ENCODE results near the gene EEIG1. TPM values are rescaled to one million over a fixed set of nuclear protein-coding genes. Genes with fewer than 3 reads are reported as not detected.

The EEIG1 gene
- 52.3 and 59.5 TPM in 2 replicates for total RNA-seq (2021)
- long read RNA-seq, full-length matches to known transcripts: 19 of 78 reads
- long read RNA-seq, partial matches to known transcripts: 8 of 78 reads
- long read RNA-seq, other reads (novel, unspliced or antisense): 51 of 78 reads

- no peak within 1 kb of the TSS for H4K91ac ChIP-seq (ENCODE audit: insufficient read length, low read depth, low read length)
- no CpG with 5 or more reads among the region's 93 CpGs for WGBS (ENCODE audit: extremely low coverage, insufficient read length, low lambda C conversion rate)
- H3K4me3 Mint-ChIP-seq: peak within 1 kb of the TSS; percentile 91 to 95
- no peak for TF ChIP-seq CTCF (conservative IDR thresholded peaks at IDR 0.05)
- no peak within 1 kb of the TSS for H3K56ac ChIP-seq (ENCODE audit: insufficient read length, low read depth, low read length)
- peaks cover 38 to 54% of the 10 kb centered on the region in 2 experiments for H3K4me1 Mint-ChIP-seq
- H3K27ac ChIP-seq (ENCODE audit: insufficient read length, low read depth, low read length): peak within 1 kb of the TSS; percentile 35
- H2BK5ac ChIP-seq (ENCODE audit: insufficient read length, low read length): no peak within 1 kb of the TSS
- peak within 1 kb of the TSS; percentile 31 for H2BK12ac ChIP-seq (ENCODE audit: insufficient read length, low read depth, low read length)
- H4K5ac ChIP-seq (ENCODE audit: insufficient read length, low read depth, low read length): peak within 1 kb of the TSS; percentile 10
- H3K27me3 Mint-ChIP-seq (ENCODE audit: low read depth): no peaks in the 10 kb centered on the region
- no peaks in the 10 kb centered on the region for H3K9me3 Mint-ChIP-seq
- no peaks in the 10 kb centered on the region for H3K9me3 ChIP-seq (ENCODE audit: control insufficient read depth, low read depth, low read length)
- no peaks in the 10 kb centered on the region for H4K20me1 ChIP-seq (ENCODE audit: control insufficient read depth, insufficient read depth, insufficient read length)
- H3K9ac ChIP-seq (ENCODE audit: extremely low read depth, insufficient read length, low read length): peak within 1 kb of the TSS; percentile 61
- H3K4me2 ChIP-seq (ENCODE audit: insufficient read depth, insufficient read length, low read length): peak within 1 kb of the TSS; percentile 66
- peak; percentile 97 for DNase-seq
- H2BK15ac ChIP-seq (ENCODE audit: low read depth, low read length): no peak within 1 kb of the TSS
- H3K4ac ChIP-seq (ENCODE audit: low read depth, low read length): peak within 1 kb of the TSS; percentile 69
- H3K27ac Mint-ChIP-seq: peak within 1 kb of the TSS; percentile 97 to 99 (median 98)
- no peak within 1 kb of the TSS for H3K23ac ChIP-seq (ENCODE audit: insufficient read length, low read depth, low read length)
- H4K8ac ChIP-seq (replicated peaks; ENCODE audit: insufficient read length, low read depth, low read length): no peak within 1 kb of the TSS
- H3K79me2 ChIP-seq (ENCODE audit: insufficient read depth, low read length): peaks cover 23% of the 10 kb centered on the region; the same call in 1 of the 2 replicates
- H3K36me3 Mint-ChIP-seq (ENCODE audit: insufficient read depth in 1 of 3, low read depth in 3 of 3): peaks cover 0 to 3% (median 0%) of the 10 kb centered on the region in 3 experiments; a peak in 1 of 7 replicates
- no peak within 1 kb of the TSS for H2BK20ac ChIP-seq (ENCODE audit: low read depth, low read length, poor library complexity, severe bottlenecking)
- peaks cover 7% of the 10 kb centered on the region for H3K4me1 ChIP-seq (ENCODE audit: insufficient read depth, low read length)
- no peak within 1 kb of the TSS for H2AK5ac ChIP-seq (ENCODE audit: insufficient read length, low read length)
- peak within 1 kb of the TSS; percentile 56 for H2BK120ac ChIP-seq (ENCODE audit: low read depth, low read length, poor library complexity, severe bottlenecking)
- H3K79me1 ChIP-seq (ENCODE audit: insufficient read depth, low read depth, low read length, poor library complexity, severe bottlenecking): peaks cover 6% of the 10 kb centered on the region
- no peaks in the 10 kb centered on the region for H3K27me3 ChIP-seq (ENCODE audit: insufficient read depth, low read length)
- H2AFZ ChIP-seq (ENCODE audit: low read length): no peak within 1 kb of the TSS
- peak within 1 kb of the TSS; percentile 32 for H3K18ac ChIP-seq (ENCODE audit: insufficient read length, low read depth, low read length)
- H3T11ph ChIP-seq (ENCODE audit: low read length): no peak within 1 kb of the TSS
- H3K23me2 ChIP-seq (ENCODE audit: insufficient read length, low read depth, low read length, poor library complexity, severe bottlenecking): peaks cover 19% of the 10 kb centered on the region
- peak within 1 kb of the TSS; percentile 70; the same call in 1 of the 2 replicates for H3K14ac ChIP-seq (ENCODE audit: insufficient read depth, low read length)
Measured at GRCh38 chr9:127980706-127981558, at the start of gene EEIG1. EEIG1 (minus strand) TSS chr9:127980989; CDS start chr9:127980137, 852 bp downstream.

Data from H9 (cell line).